HG03139 (cell line): ENCODE measurements around the gene MUTYH.
"Not testable (repeated sequence)": the region's sequence is repeated elsewhere in the genome, so short reads cannot be mapped to it uniquely, and the experiment has no call there.

Experiments used
- ATAC-seq: cut with Tn5 transposase; IDR thresholded peaks from one replicate; pipeline ENCODE4 v1.9.1; 2021; ENCODE audit not compliant: unreplicated experiment

MUTYH gene

GRCh38 chr1:45339789-45340558 is at the start of gene MUTYH, which contains the start of gene TOE1:
MUTYH (minus strand) TSS chr1:45340440; CDS start chr1:45334505, 5,935 bp downstream.
TOE1 (plus strand) TSS chr1:45340170; CDS start chr1:45340253, 83 bp downstream.
- peak; percentile 79 for ATAC-seq

- ATAC-seq: no peak
Measured at GRCh38 chr1:45386219-45386618, 46.0 kb upstream of the MUTYH start.

GRCh38 chr1:45385302-45385701 is 45.1 kb upstream of the MUTYH start:
- ATAC-seq: no peak

GRCh38 chr1:45384213-45384612 is 44.0 kb upstream of the MUTYH start:
- ATAC-seq: not testable (repeated sequence)

GRCh38 chr1:45383191-45383590 is 43.0 kb upstream of the MUTYH start:
- ATAC-seq: no peak

- no peak for ATAC-seq
Measured at GRCh38 chr1:45381243-45381642, 41.0 kb upstream of the MUTYH start.

- no peak for ATAC-seq
Measured at GRCh38 chr1:45380730-45381129, 40.5 kb upstream of the MUTYH start.

- no peak for ATAC-seq
Measured at GRCh38 chr1:45380125-45380524, 39.9 kb upstream of the MUTYH start.

- ATAC-seq: no peak
Measured at GRCh38 chr1:45379524-45379923, 39.3 kb upstream of the MUTYH start.

GRCh38 chr1:45378184-45378583 is 37.9 kb upstream of the MUTYH start:
- no peak for ATAC-seq

- ATAC-seq: no peak
Measured at GRCh38 chr1:45375104-45376090, 35.2 kb upstream of the MUTYH start.

GRCh38 chr1:45373573-45373972 is 33.3 kb upstream of the MUTYH start:
- no peak for ATAC-seq

- ATAC-seq: no peak
Measured at GRCh38 chr1:45370575-45370974, 30.3 kb upstream of the MUTYH start.

GRCh38 chr1:45365051-45365450 is 24.8 kb upstream of the MUTYH start:
- ATAC-seq: no peak

- ATAC-seq: no peak
Measured at GRCh38 chr1:45364294-45364693, 24.1 kb upstream of the MUTYH start.

- ATAC-seq: not testable (repeated sequence)
Measured at GRCh38 chr1:45360981-45361380, 20.7 kb upstream of the MUTYH start.

GRCh38 chr1:45359882-45360513 is 19.8 kb upstream of the MUTYH start:
- no peak for ATAC-seq

GRCh38 chr1:45356186-45356585 is 15.9 kb upstream of the MUTYH start:
- no peak for ATAC-seq

- no peak for ATAC-seq
Measured at GRCh38 chr1:45355683-45356082, 15.4 kb upstream of the MUTYH start.

GRCh38 chr1:45354838-45355237 is 14.6 kb upstream of the MUTYH start:
- ATAC-seq: no peak

GRCh38 chr1:45353685-45354084 is 13.4 kb upstream of the MUTYH start:
- no peak for ATAC-seq
